Mammary epithelial cell (primary cell): ENCODE data around the gene IL24.

Experiments
- EZH2 ChIP-seq: IDR thresholded peaks from 2 replicates; pipeline ENCODE4 v1.6.1; 2012; ENCODE audit warnings: low read length, inconsistent platforms, borderline replicate concordance
- TF ChIP-seq, protein P1 (sequence below), 2 donors: IDR thresholded peaks in 1 of 2; conservative IDR thresholded peaks in 1 of 2; 2 replicates each; pipeline ENCODE4 v1.5.1; 2011 to 2012; ENCODE audit warnings: inconsistent platforms in 2 of 2, low read length in 2 of 2, mild to moderate bottlenecking in 2 of 2, control low read depth in 1 of 2, low read depth in 1 of 2; ENCODE audit not compliant: insufficient read depth in 1 of 2; ENCODE audit errors: extremely low read depth in 1 of 2

DNA sequence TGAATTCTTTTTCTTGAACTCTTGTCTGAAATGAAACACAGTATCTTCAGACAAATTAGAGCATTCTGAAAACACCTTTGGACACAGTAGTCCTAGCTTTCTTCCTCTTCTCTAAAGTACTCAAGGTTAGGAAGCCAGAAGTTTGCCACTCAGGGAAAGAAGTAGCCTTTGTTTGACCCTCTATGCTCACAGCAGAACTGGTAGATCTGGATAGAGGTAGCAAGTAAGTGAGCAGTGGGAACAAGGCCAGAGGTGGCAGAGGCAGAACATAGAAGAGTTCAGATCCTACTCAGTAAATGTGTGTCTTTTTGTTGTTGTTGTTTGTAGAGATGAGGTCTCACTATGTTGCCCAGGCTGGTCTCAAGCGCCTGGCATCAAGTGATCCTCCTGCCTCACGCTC, 56.4 kb downstream of the IL24 start:
- TF ChIP-seq, protein P1, sequence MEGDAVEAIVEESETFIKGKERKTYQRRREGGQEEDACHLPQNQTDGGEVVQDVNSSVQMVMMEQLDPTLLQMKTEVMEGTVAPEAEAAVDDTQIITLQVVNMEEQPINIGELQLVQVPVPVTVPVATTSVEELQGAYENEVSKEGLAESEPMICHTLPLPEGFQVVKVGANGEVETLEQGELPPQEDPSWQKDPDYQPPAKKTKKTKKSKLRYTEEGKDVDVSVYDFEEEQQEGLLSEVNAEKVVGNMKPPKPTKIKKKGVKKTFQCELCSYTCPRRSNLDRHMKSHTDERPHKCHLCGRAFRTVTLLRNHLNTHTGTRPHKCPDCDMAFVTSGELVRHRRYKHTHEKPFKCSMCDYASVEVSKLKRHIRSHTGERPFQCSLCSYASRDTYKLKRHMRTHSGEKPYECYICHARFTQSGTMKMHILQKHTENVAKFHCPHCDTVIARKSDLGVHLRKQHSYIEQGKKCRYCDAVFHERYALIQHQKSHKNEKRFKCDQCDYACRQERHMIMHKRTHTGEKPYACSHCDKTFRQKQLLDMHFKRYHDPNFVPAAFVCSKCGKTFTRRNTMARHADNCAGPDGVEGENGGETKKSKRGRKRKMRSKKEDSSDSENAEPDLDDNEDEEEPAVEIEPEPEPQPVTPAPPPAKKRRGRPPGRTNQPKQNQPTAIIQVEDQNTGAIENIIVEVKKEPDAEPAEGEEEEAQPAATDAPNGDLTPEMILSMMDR (conservative IDR thresholded peaks at IDR 0.05 in 1 of 2, IDR thresholded peaks at IDR 0.05 in 1 of 2; ENCODE audit: extremely low read depth in 1 of 2, insufficient read depth in 1 of 2, low read depth in 1 of 2, low read length in 2 of 2), result no peak
- no peak for TF ChIP-seq EZH2
